ENCODE results near the gene RALGAPA1.

DNA sequence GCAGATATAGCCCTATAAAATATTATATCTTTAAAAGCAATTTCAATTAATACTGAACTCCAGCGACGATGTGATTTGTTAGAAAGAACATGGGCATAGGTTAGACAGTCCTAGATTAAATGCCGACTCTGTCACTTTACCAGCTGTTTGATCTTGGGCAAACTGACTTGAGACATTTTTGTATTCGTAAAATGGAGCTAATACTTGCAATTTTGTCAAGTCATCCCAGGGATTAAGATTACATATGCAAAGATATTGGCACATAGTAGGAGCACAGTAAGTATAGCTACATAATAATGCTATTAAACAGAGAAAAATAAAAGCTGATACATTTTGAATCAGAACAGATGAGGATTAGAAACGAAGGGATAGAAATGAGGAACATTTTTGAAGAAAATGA is 266.1 kb downstream of the RALGAPA1 start:
- TF ChIP-seq, protein P1, sequence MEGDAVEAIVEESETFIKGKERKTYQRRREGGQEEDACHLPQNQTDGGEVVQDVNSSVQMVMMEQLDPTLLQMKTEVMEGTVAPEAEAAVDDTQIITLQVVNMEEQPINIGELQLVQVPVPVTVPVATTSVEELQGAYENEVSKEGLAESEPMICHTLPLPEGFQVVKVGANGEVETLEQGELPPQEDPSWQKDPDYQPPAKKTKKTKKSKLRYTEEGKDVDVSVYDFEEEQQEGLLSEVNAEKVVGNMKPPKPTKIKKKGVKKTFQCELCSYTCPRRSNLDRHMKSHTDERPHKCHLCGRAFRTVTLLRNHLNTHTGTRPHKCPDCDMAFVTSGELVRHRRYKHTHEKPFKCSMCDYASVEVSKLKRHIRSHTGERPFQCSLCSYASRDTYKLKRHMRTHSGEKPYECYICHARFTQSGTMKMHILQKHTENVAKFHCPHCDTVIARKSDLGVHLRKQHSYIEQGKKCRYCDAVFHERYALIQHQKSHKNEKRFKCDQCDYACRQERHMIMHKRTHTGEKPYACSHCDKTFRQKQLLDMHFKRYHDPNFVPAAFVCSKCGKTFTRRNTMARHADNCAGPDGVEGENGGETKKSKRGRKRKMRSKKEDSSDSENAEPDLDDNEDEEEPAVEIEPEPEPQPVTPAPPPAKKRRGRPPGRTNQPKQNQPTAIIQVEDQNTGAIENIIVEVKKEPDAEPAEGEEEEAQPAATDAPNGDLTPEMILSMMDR (IDR thresholded peaks at IDR 0.05; ENCODE audit: poor library complexity): no peak
- no peak for TF ChIP-seq EZH2 (IDR thresholded peaks at IDR 0.05; ENCODE audit: borderline replicate concordance)
- TF ChIP-seq EZH2phosphoT487 (IDR thresholded peaks at IDR 0.05; ENCODE audit: low read depth, severe bottlenecking, unreplicated experiment): no peak

All from hepatocyte (in vitro differentiated cells).